ENCODE data around the gene LAMB1. TPM values are rescaled to one million over a fixed set of nuclear protein-coding genes. Genes with fewer than 3 reads are reported as not detected.

LAMB1 gene
- total and polyA plus RNA-seq, 4 donors = 95.9 to 285 (median 173) TPM

DNA sequence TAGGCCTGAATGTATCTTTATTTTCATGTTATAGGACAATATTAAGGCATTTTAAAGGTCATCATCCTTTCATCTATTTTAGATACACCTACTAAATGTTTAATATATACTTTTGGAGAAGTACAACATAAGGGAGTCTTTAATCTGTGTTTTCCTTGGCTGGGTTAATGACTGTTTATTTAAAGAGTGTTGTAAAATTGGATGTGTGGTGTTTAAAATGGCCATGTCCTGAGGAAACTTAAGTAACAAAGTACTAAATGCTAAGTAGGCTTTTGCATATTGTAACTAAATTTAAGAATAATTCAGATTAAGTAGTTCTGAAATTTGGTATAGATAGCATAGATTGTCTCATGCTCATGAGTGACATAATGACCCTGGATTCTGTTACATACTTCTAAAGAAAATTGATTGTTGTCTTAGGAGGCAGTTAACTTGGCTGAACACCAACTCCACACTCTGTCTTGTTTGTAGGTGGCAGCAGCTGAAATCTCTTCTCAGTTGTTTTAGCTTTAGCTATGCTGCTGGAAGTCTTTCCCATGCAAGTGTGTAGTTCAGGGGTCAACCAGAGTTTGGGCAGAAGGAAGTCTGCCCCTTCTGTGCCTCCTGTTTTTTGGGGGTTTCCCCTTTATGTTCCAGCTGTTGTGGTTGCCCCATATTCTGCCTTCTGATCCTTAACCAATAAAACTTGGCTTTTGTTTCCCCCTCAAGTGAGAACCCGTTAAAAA is 82.8 kb downstream of the LAMB1 start:
- DNase-seq (peak in 2 of 3 donors; percentile 32 to 39), ATAC-seq (ENCODE audit: insufficient read depth, low FRiP score) (no peak)
- Histone ChIP-seq H3K36me3 (ENCODE audit: control insufficient read depth in 4 of 4, insufficient read depth in 4 of 4, low read length in 4 of 4) (peaks cover 11 to 42% (median 38%) of the 10 kb centered on the region in 4 donors), H3K27me3 (ENCODE audit: control insufficient read depth in 3 of 3, insufficient read depth in 3 of 3, low read length in 2 of 3) (no peaks in the 10 kb centered on the region), H3K4me1 (ENCODE audit: control insufficient read depth in 5 of 5, insufficient read depth in 5 of 5, low read length in 5 of 5) (peaks cover 0 to 8% (median 5%) of the 10 kb centered on the region in 5 donors), H3K27ac (ENCODE audit: low read depth in 1 of 2, low read length in 1 of 2) (no peak overlapping the region), H3K4me3 (no peak overlapping the region), H3K9ac (ENCODE audit: insufficient read depth in 1 of 2, low read length in 2 of 2) (no peak overlapping the region), H3K9me3 (ENCODE audit: control insufficient read depth in 4 of 4, insufficient read depth in 3 of 4, low read length in 3 of 4) (no peaks in the 10 kb centered on the region)
- WGBS, 2 donors = 3 to 17% methylated on average over 1 of the region's 1 CpG
- no peak for TF ChIP-seq CTCF (IDR thresholded peaks at IDR 0.05; ENCODE audit: control extremely low read depth, extremely low read depth)

GRCh38 chr7:107918948-107919347 is 84.0 kb downstream of the LAMB1 start:
- Histone ChIP-seq H3K27ac (ENCODE audit: low read depth in 1 of 2, low read length in 1 of 2) (no peak overlapping the region), H3K9me3 (ENCODE audit: control insufficient read depth in 4 of 4, insufficient read depth in 3 of 4, low read length in 3 of 4) (no peaks in the 10 kb centered on the region), H3K4me3 (no peak overlapping the region), H3K27me3 (ENCODE audit: control insufficient read depth in 3 of 3, insufficient read depth in 3 of 3, low read length in 2 of 3) (no peaks in the 10 kb centered on the region), H3K9ac (ENCODE audit: insufficient read depth in 1 of 2, low read length in 2 of 2) (no peak overlapping the region), H3K36me3 (ENCODE audit: control insufficient read depth in 4 of 4, insufficient read depth in 4 of 4, low read length in 4 of 4) (peaks cover 10 to 39% (median 30%) of the 10 kb centered on the region in 4 donors), H3K4me1 (ENCODE audit: control insufficient read depth in 5 of 5, insufficient read depth in 5 of 5, low read length in 5 of 5) (peaks cover 0 to 8% (median 5%) of the 10 kb centered on the region in 5 donors)
- ATAC-seq (ENCODE audit: insufficient read depth, low FRiP score) (no peak), DNase-seq (no peak)
- 96 to 99% methylated on average over 2 of the region's 2 CpGs for WGBS, 2 donors
- no peak for TF ChIP-seq CTCF (IDR thresholded peaks at IDR 0.05; ENCODE audit: control extremely low read depth, extremely low read depth)

- no peak overlapping the region for H3K27ac ChIP-seq (ENCODE audit: low read depth in 1 of 2, low read length in 1 of 2)
Observed at GRCh38 chr7:107917763-107918651, 85.0 kb downstream of the LAMB1 start.

More at GRCh38 chr7:107917763-107918651, 85.0 kb downstream of the LAMB1 start:
- Histone ChIP-seq H3K4me3 (no peak overlapping the region), H3K27me3 (ENCODE audit: control insufficient read depth in 3 of 3, insufficient read depth in 3 of 3, low read length in 2 of 3) (no peaks in the 10 kb centered on the region), H3K9me3 (ENCODE audit: control insufficient read depth in 4 of 4, insufficient read depth in 3 of 4, low read length in 3 of 4) (no peaks in the 10 kb centered on the region), H3K9ac (ENCODE audit: insufficient read depth in 1 of 2, low read length in 2 of 2) (no peak overlapping the region), H3K4me1 (ENCODE audit: control insufficient read depth in 5 of 5, insufficient read depth in 5 of 5, low read length in 5 of 5) (peaks cover 0 to 8% (median 5%) of the 10 kb centered on the region in 5 donors), H3K36me3 (ENCODE audit: control insufficient read depth in 4 of 4, insufficient read depth in 4 of 4, low read length in 4 of 4) (peaks cover 10 to 35% (median 29%) of the 10 kb centered on the region in 4 donors)
- no peak for TF ChIP-seq CTCF (IDR thresholded peaks at IDR 0.05; ENCODE audit: control extremely low read depth, extremely low read depth)
- ATAC-seq (ENCODE audit: insufficient read depth, low FRiP score) = no peak
- WGBS, 2 donors = 87 to 88% methylated on average over 3 of the region's 3 CpGs
- no peak for DNase-seq

All from lung (tissue), 12 donors.